H9 (cell line): ENCODE results near the gene RSPH9. TPM values are rescaled to one million over a fixed set of nuclear protein-coding genes. Genes with fewer than 3 reads are reported as not detected.

Experiments used
- DNase-seq: peaks from one replicate; pipeline ENCODE4 v3.0.0-alpha.2; 2017
- H2AFZ ChIP-seq: one replicate; pipeline ENCODE4 v1.6.1; 2013; ENCODE audit warnings: mild to moderate bottlenecking, low read length, control low read depth, moderate library complexity
- H2AK5ac ChIP-seq: 2 replicates; pipeline ENCODE4 v1.6.1; 2013; ENCODE audit warnings: low read length, control low read depth, mixed read lengths; ENCODE audit not compliant: insufficient read length
- H2BK120ac ChIP-seq: one replicate; pipeline ENCODE4 v1.6.1; 2013; ENCODE audit warnings: low read depth, mild to moderate bottlenecking, low read length, control low read depth, inconsistent platforms; ENCODE audit not compliant: poor library complexity, severe bottlenecking
- H2BK12ac ChIP-seq: 2 replicates; pipeline ENCODE4 v1.6.1; 2013; ENCODE audit warnings: low read length, control low read depth, mixed read lengths, low read depth; ENCODE audit not compliant: insufficient read length
- H2BK15ac ChIP-seq: 2 replicates; pipeline ENCODE4 v1.6.1; 2013; ENCODE audit warnings: low read depth, low read length, control low read depth
- H2BK20ac ChIP-seq: one replicate; pipeline ENCODE4 v1.6.1; 2013; ENCODE audit warnings: low read depth, mild to moderate bottlenecking, low read length, control low read depth, inconsistent platforms; ENCODE audit not compliant: poor library complexity, severe bottlenecking
- H2BK5ac ChIP-seq: 2 replicates; pipeline ENCODE4 v1.6.1; 2013; ENCODE audit warnings: low read length, control low read depth, mixed read lengths; ENCODE audit not compliant: insufficient read length
- H3K14ac ChIP-seq: 2 replicates; pipeline ENCODE4 v1.6.1; 2013; ENCODE audit warnings: low read length, control low read depth; ENCODE audit not compliant: insufficient read depth
- H3K18ac ChIP-seq: 2 replicates; pipeline ENCODE4 v1.6.1; 2013; ENCODE audit warnings: low read depth, mild to moderate bottlenecking, mixed read lengths, low read length, control low read depth; ENCODE audit not compliant: insufficient read length
- H3K23ac ChIP-seq: 2 replicates; pipeline ENCODE4 v1.6.1; 2013; ENCODE audit warnings: low read length, control low read depth, mixed read lengths, low read depth; ENCODE audit not compliant: insufficient read length
- H3K23me2 ChIP-seq: 2 replicates; pipeline ENCODE4 v1.6.1; 2013; ENCODE audit warnings: low read depth, mild to moderate bottlenecking, mixed read lengths, low read length, control low read depth; ENCODE audit not compliant: insufficient read length, poor library complexity, severe bottlenecking
- H3K27ac ChIP-seq: 2 replicates; pipeline ENCODE4 v1.5.1; 2013; ENCODE audit warnings: low read length, control low read depth, mixed read lengths, low read depth; ENCODE audit not compliant: insufficient read length
- H3K27me3 ChIP-seq: 2 replicates; pipeline ENCODE4 v1.6.1; 2013; ENCODE audit warnings: low read length, control low read depth, inconsistent platforms; ENCODE audit not compliant: insufficient read depth
- H3K4ac ChIP-seq: 2 replicates; pipeline ENCODE4 v1.6.1; 2013; ENCODE audit warnings: low read depth, mild to moderate bottlenecking, control low read depth, inconsistent platforms, low read length, moderate library complexity
- H3K4me1 ChIP-seq: 2 replicates; pipeline ENCODE4 v1.6.1; 2013; ENCODE audit warnings: low read length, control low read depth, inconsistent platforms; ENCODE audit not compliant: insufficient read depth
- H3K4me2 ChIP-seq: 2 replicates; pipeline ENCODE4 v1.6.1; 2013; ENCODE audit warnings: low read length, control low read depth, mixed read lengths; ENCODE audit not compliant: insufficient read length, insufficient read depth
- H3K56ac ChIP-seq: 2 replicates; pipeline ENCODE4 v1.6.1; 2013; ENCODE audit warnings: low read depth, mild to moderate bottlenecking, mixed read lengths, low read length, control low read depth; ENCODE audit not compliant: insufficient read length
- H3K79me1 ChIP-seq: 2 replicates; pipeline ENCODE4 v1.6.1; 2013; ENCODE audit warnings: low read depth, mild to moderate bottlenecking, moderate library complexity, low read length, control low read depth, inconsistent platforms; ENCODE audit not compliant: insufficient read depth, poor library complexity, severe bottlenecking
- H3K79me2 ChIP-seq: 2 replicates; pipeline ENCODE4 v1.6.1; 2013; ENCODE audit warnings: low read length, control low read depth, inconsistent platforms; ENCODE audit not compliant: insufficient read depth
- H3K9ac ChIP-seq: 2 replicates; pipeline ENCODE4 v1.6.1; 2013; ENCODE audit warnings: low read length, control low read depth, mixed read lengths; ENCODE audit not compliant: insufficient read length; ENCODE audit errors: extremely low read depth
- H3K9me3 ChIP-seq: one replicate; pipeline ENCODE4 v1.6.1; 2013; ENCODE audit warnings: low read depth, low read length, inconsistent platforms; ENCODE audit not compliant: control insufficient read depth
- H3T11ph ChIP-seq: one replicate; pipeline ENCODE4 v1.6.1; 2013; ENCODE audit warnings: mild to moderate bottlenecking, low read length, control low read depth, inconsistent platforms
- H4K20me1 ChIP-seq: one replicate; pipeline ENCODE4 v1.6.1; 2013; ENCODE audit not compliant: control insufficient read depth, insufficient read length, insufficient read depth
- H4K5ac ChIP-seq: 2 replicates; pipeline ENCODE4 v1.6.1; 2013; ENCODE audit warnings: low read depth, mild to moderate bottlenecking, mixed read lengths, low read length, control low read depth; ENCODE audit not compliant: insufficient read length
- H4K8ac ChIP-seq: replicated peaks from 2 replicates; pipeline ENCODE4 v1.6.1; 2013; ENCODE audit warnings: low read length, control low read depth, mixed read lengths, low read depth; ENCODE audit not compliant: insufficient read length
- H4K91ac ChIP-seq: 2 replicates; pipeline ENCODE4 v1.6.1; 2013; ENCODE audit warnings: low read depth, mild to moderate bottlenecking, moderate library complexity, mixed read lengths, low read length, control low read depth; ENCODE audit not compliant: insufficient read length
- H3K27ac Mint-ChIP-seq, 3 experiments: 2 replicates in 2 of 3; 3 replicates in 1 of 3; pipeline ENCODE4 v1.8.0; 2020 to 2021; ENCODE audit warnings: mixed read lengths in 3 of 3, mild to moderate bottlenecking in 1 of 3, moderate library complexity in 1 of 3
- H3K27me3 Mint-ChIP-seq: 2 replicates; pipeline ENCODE4 v1.8.0; 2021; ENCODE audit warnings: low read depth, mild to moderate bottlenecking, moderate library complexity, mixed read lengths
- H3K36me3 Mint-ChIP-seq, 3 experiments: 2 replicates in 2 of 3; 3 replicates in 1 of 3; pipeline ENCODE4 v1.8.0; 2020 to 2021; ENCODE audit warnings: low read depth in 3 of 3, mixed read lengths in 3 of 3; ENCODE audit not compliant: insufficient read depth in 1 of 3
- H3K4me1 Mint-ChIP-seq, 2 experiments: 2 replicates each; pipeline ENCODE4 v1.8.0; 2020; ENCODE audit warnings: mixed read lengths in 2 of 2
- H3K4me3 Mint-ChIP-seq, 2 experiments: 2 replicates in 1 of 2; 3 replicates in 1 of 2; pipeline ENCODE4 v1.8.0; 2020 to 2021; ENCODE audit warnings: mild to moderate bottlenecking in 2 of 2, mixed read lengths in 2 of 2, moderate library complexity in 1 of 2
- H3K9me3 Mint-ChIP-seq, 2 experiments: 2 replicates in 1 of 2; 3 replicates in 1 of 2; pipeline ENCODE4 v1.8.0; 2020; ENCODE audit warnings: mild to moderate bottlenecking in 2 of 2, mixed read lengths in 2 of 2, moderate library complexity in 1 of 2
- WGBS: extraction: QIAGEN DNeasy Blood & Tissue Kit; methylation state at CpG from one replicate; pipeline ENCODE4 v1.1.7; 2013; ENCODE audit warnings: missing lambda C conversion rate, low lambda C conversion rate, mixed read lengths; ENCODE audit not compliant: insufficient read length; ENCODE audit errors: extremely low coverage; 5-methylcytosine and 5-hydroxymethylcytosine counted together
- total RNA-seq: library from RNA; stranded (reverse); gene quantifications from 2 replicates; pipeline ENCODE4 v1.2.1, GENCODE V29; 2021
- TF ChIP-seq, protein P1 (sequence below): fragments of 200-600 bp; sonication (generic); conservative IDR thresholded peaks from 3 replicates; pipeline ENCODE4 v1.8.0; 2021; ENCODE audit warnings: antibody characterized with exemption, mild to moderate bottlenecking

RSPH9 gene
- total RNA-seq, 1 experiment from 2014 or later = 0.39 TPM

DNA sequence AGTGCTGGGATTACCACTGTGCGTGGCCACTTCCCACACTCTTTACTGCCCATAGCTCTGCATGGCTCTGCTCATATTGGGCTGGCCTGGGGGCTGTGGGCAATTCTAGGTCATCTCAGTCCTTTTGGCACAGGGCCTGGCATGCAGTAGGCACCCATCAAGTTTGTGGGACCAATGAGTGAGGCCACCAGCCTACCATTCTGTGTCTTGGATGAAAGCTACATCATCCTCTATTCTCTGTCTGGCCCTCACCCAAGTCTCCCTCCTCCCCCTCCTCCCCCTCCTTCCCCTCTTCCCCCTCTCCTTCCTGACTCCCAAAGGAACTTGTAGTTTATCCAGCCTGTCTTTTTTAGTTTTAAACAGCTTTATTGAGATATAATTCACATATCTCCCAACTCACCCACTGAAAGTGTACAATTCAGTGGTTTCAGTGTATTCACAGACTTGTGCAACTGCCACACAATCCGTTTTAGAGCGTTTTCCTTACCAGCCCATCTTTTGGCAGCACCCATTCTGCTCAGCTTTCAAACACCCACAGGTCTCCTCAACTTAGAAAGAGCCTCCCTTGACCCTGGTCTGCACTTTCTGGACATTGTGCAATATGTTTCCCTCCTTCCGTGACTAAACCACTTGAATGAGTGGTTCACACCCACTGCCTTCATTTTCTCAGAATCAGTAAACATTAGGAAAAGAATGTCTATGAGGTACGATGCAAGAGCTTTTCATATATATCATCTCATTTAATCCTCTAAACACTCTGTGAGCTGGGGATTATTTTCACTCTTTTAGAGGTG lies 64.2 kb downstream of the RSPH9 start:
- H3K27ac Mint-ChIP-seq = peak overlapping the region in 1 of 3 experiments; percentile 11; a peak in 2 of 7 replicates

More for the DNA sequence above, 64.2 kb downstream of the RSPH9 start:
- no peak overlapping the region for H4K91ac ChIP-seq
- H3K79me2 ChIP-seq = no peaks in the 10 kb centered on the region
- H3K9ac ChIP-seq = no peak overlapping the region
- H2BK120ac ChIP-seq = no peak overlapping the region
- H3K23ac ChIP-seq = no peak overlapping the region
- peaks cover 2% of the 10 kb centered on the region; the same call in 1 of the 2 replicates for H3K4me1 ChIP-seq
- no peak overlapping the region for H2BK5ac ChIP-seq
- peaks cover 48 to 58% of the 10 kb centered on the region in 2 experiments for H3K4me1 Mint-ChIP-seq
- H3K23me2 ChIP-seq = no peaks in the 10 kb centered on the region
- H3K4me3 Mint-ChIP-seq = no peak overlapping the region
- 0 out of 7 replicates have a peak, but pooled peaks cover 0 to 4% (median 0%) of the 10 kb centered on the region in 3 experiments for H3K36me3 Mint-ChIP-seq
- H2BK12ac ChIP-seq = no peak overlapping the region
- H3K4ac ChIP-seq = no peak overlapping the region
- H3T11ph ChIP-seq = no peak overlapping the region
- H3K27me3 ChIP-seq = no peaks in the 10 kb centered on the region
- WGBS = no CpG with 5 or more reads among the region's 5 CpGs
- no peaks in the 10 kb centered on the region for H3K79me1 ChIP-seq
- no peak overlapping the region for H2BK15ac ChIP-seq
- peaks cover 7% of the 10 kb centered on the region for H3K27me3 Mint-ChIP-seq
- H3K9me3 ChIP-seq = no peaks in the 10 kb centered on the region
- H2BK20ac ChIP-seq = no peak overlapping the region
- H2AK5ac ChIP-seq = no peak overlapping the region
- no peak overlapping the region for H3K14ac ChIP-seq
- H3K9me3 Mint-ChIP-seq = no peaks in the 10 kb centered on the region; a peak in 1 of 5 replicates
- H2AFZ ChIP-seq = no peak overlapping the region
- H4K20me1 ChIP-seq = no peaks in the 10 kb centered on the region
- no peak overlapping the region for H3K56ac ChIP-seq
- H3K27ac ChIP-seq = no peak overlapping the region
- no peak overlapping the region for H4K8ac ChIP-seq
- TF ChIP-seq, protein P1, sequence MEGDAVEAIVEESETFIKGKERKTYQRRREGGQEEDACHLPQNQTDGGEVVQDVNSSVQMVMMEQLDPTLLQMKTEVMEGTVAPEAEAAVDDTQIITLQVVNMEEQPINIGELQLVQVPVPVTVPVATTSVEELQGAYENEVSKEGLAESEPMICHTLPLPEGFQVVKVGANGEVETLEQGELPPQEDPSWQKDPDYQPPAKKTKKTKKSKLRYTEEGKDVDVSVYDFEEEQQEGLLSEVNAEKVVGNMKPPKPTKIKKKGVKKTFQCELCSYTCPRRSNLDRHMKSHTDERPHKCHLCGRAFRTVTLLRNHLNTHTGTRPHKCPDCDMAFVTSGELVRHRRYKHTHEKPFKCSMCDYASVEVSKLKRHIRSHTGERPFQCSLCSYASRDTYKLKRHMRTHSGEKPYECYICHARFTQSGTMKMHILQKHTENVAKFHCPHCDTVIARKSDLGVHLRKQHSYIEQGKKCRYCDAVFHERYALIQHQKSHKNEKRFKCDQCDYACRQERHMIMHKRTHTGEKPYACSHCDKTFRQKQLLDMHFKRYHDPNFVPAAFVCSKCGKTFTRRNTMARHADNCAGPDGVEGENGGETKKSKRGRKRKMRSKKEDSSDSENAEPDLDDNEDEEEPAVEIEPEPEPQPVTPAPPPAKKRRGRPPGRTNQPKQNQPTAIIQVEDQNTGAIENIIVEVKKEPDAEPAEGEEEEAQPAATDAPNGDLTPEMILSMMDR = no peak
- no peak for DNase-seq
- H4K5ac ChIP-seq = no peak overlapping the region
- no peak overlapping the region for H3K18ac ChIP-seq
- H3K4me2 ChIP-seq = no peak overlapping the region
